Omental fat pad (tissue), 4 donors: ENCODE results near the gene PSORS1C1. TPM values are rescaled to one million over a fixed set of nuclear protein-coding genes. Genes with fewer than 3 reads are reported as not detected.

Experiments used
- ATAC-seq: fragments of 150-250 bp; one replicate; pipeline ENCODE4 v1.9.1; 2016; ENCODE audit warnings: mild to moderate bottlenecking, moderate library complexity; ENCODE audit not compliant: low FRiP score
- DNase-seq: peaks from one replicate; pipeline ENCODE4 v3.0.0-alpha.2; 2019; ENCODE audit warnings: low spot score
- CTCF ChIP-seq, 3 donors: fragments of 450-650 bp; IDR thresholded peaks; one replicate each; pipeline ENCODE4 v1.5.1; 2016 to 2017; ENCODE audit warnings: antibody characterized with exemption in 3 of 3, mild to moderate bottlenecking in 3 of 3, moderate library complexity in 2 of 3
- total RNA-seq, 4 donors: library from RNA; depleted of rRNA; stranded (reverse); fragments of >200 nt; gene quantifications; one replicate each; pipeline ENCODE4 v1.1.0, GENCODE V29; 2016

The PSORS1C1 gene
- total RNA-seq, 4 donors from 2014 or later, result 0.60 to 1.3 (median 1.3) TPM

DNA sequence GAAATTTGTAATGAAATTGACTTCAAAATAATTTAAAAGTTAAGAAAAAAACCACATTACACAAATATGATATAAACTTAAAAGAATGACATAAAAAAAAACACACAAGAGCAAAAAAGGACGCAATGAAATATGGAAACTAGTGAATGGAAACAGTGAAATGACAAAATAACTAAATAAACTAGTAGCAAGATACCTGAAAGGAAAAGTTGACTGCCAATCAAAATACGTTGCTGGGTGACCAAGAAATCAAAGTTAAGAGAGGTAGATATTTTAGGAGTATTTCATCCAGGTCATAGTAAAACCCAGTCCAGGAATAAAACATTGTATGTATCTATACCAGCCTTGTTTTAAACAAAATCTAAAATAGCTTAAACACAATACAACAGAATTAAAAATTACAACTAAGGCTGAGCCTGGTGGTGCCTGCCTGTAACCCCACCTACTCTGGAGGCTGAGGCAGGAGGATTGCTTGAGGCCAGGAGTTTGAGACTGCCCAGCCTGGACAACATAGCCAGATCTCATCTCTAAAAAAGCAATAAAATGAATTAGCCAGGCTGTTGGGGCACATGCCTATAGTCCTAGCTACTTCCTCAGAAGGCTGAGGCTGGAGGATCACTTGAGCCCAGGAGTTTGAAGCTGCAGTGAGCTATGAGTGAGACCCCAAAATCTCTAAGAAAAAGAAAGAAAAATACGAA is 24.2 kb upstream of the PSORS1C1 start:
- no peak for DNase-seq
- TF ChIP-seq CTCF (IDR thresholded peaks at IDR 0.05), result no peak
- no peak for ATAC-seq

DNA sequence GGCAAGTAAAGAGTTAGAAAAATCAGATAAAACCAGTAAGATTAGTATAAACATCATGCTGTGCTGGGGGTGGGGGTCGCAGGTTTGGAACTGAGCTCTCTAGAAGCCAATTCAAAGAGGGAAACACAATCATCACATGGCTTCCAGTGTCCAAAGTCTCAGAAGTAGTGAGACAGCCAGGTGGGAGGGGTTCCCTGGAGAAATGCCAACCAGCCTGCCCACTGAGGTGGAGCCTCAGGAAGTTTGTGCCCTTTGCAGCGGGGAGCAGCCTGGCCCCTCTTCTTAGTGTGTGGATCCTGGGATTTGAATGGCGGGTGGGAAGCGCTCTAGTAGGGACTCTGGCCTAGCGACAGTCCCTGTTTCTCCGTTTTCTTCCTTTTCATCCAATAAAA is 23.6 kb upstream of the PSORS1C1 start:
- DNase-seq, result no peak
- ATAC-seq, result no peak
- no peak for TF ChIP-seq CTCF (IDR thresholded peaks at IDR 0.05)

DNA sequence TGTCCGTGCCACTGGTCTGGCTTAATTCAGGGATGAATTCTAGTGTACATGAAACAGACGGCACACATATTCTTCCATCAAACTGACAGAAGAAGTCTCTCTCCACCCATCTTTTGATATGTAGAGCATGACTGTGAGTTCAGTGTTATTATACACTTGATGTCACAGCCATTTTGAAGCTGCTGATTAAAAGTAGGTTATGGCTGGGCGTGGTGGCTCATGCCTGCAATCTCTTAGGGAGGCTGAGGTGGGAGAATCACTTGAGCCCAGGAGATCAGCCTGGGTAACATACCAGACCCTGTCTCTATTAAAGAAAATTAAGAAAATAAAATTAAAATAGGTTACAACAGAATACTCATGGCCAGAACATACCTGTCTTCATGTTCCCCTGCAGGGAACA is 22.9 kb upstream of the PSORS1C1 start:
- no peak for TF ChIP-seq CTCF (IDR thresholded peaks at IDR 0.05)
- DNase-seq (no peak), ATAC-seq (no peak)

GRCh38 chr6:31092238-31092637 is 22.4 kb upstream of the PSORS1C1 start:
- ATAC-seq, result no peak
- DNase-seq, result no peak
- TF ChIP-seq CTCF (IDR thresholded peaks at IDR 0.05), result no peak

DNA sequence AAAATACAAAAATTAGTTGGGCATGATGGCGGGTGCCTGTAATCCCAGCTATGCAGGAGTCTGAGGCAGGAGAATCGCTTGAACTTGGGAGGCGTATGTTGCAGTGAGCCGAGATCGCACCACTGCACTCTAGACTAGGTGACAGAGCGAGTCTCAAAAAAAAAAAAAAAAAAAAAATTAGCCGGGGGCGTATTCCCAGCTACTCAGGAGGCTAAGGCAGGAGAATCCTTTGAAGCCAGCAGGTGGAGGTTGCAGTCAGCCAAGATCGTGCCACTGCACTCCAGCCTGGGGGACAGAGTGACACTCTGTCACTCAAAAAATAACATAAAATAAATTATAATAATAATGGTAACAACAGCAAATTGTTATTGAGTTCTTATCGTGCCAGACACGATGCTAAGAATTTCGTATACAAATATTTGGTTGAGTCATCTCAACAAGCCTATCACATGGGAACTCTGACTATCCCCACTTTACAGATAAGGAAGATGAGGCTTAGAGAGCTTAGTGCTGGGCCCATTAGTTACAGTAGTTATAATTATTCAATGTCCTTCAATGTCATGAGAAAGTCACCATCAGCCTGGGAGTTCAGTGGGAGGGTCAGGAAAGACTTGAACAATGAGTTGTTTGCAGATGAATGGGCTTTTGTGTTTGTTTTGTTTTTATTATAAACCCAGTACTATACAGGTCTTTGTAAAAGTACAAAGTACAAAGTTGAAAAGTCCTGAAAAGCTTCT is 21.7 kb upstream of the PSORS1C1 start:
- DNase-seq (no peak), ATAC-seq (no peak)
- TF ChIP-seq CTCF (IDR thresholded peaks at IDR 0.05), result no peak

DNA sequence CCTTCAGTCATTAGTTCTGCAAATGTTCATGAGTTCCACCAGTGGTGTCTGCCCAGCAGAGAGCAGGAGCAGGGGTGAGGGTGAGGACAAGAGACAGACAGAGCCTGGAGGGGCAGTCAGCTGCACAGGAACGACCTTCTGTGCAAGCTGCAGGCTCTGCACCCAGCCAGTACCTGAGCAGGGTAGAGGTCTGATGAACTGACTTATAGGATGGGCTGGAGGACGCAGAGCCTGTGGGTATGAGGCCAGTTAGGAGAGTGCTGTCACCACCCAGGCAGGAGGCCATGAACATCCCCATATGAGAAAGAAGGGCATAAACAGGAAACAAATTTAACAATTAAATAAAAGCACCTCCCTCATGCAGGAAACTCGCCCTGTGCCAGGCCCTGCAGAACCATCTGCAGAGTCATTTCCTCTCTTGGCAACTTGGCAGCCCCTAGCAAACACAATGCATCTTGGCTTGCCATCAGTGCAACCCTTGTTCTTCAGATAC is 20.2 kb upstream of the PSORS1C1 start:
- ATAC-seq (peak; percentile 48), DNase-seq (no peak)
- TF ChIP-seq CTCF (IDR thresholded peaks at IDR 0.05), result no peak

- TF ChIP-seq CTCF (IDR thresholded peaks at IDR 0.05), result no peak
- ATAC-seq (no peak), DNase-seq (no peak)
These were observed 18.4 kb upstream of the PSORS1C1 start for GRCh38 chr6:31096215-31096614.
